ENCODE measurements around the gene MAZ. TPM values are rescaled to one million over a fixed set of nuclear protein-coding genes. Genes with fewer than 3 reads are reported as not detected.
A peak's percentile ranks its signal among the peaks of the same experiment; 100 is the strongest.

Gene MAZ
- total and polyA plus RNA-seq, 2 of the 13 experiments (the other 11 are each of a cell fraction or from before 2014, with no cell fraction given) = 203 to 277 TPM

GRCh38 chr16:29772330-29772729, 34.0 kb upstream of the MAZ start (continued):
- 0 out of 2 replicates have a peak, but pooled peaks have one; percentile 5 for TF ChIP-seq ZFP91 (CRISPR knock-in tag; IDR thresholded peaks at IDR 0.05; ENCODE audit: borderline replicate concordance)
- TF ChIP-seq HNF4A (CRISPR knock-in tag; IDR thresholded peaks at IDR 0.05) = 0 out of 2 replicates have a peak, but pooled peaks have one; percentile 8
- peak; percentile 24; the same call in 1 of the 2 replicates for TF ChIP-seq ZNF770 (CRISPR knock-in tag; IDR thresholded peaks at IDR 0.05)
- peak; percentile 87 for TF ChIP-seq ZMYM3 (CRISPR knock-in tag; IDR thresholded peaks at IDR 0.05)
- peak in 1 of 2 experiments; percentile 51; a peak in 1 of 4 replicates for TF ChIP-seq ATF4 (CRISPR knock-in tag; IDR thresholded peaks at IDR 0.05)
- TF ChIP-seq CEBPG (CRISPR knock-in tag; IDR thresholded peaks at IDR 0.05) = peak; percentile 79
- 0 out of 2 replicates have a peak, but pooled peaks have one; percentile 19 for TF ChIP-seq SALL1 (CRISPR knock-in tag; IDR thresholded peaks at IDR 0.05)

- ChIA-PET CTCF (ENCODE audit: low intra/inter-chr PET ratio, low total read pairs) (no interaction called here), POLR2A (interaction anchor here (1.6 kb wide), 1 partner anchor 15 kb away, joined by 5 read pairs; the partner anchor contains the start of gene KIF22)
- Histone ChIP-seq H3K9me3 (ENCODE audit: low read length) (no peaks in the 10 kb centered on the region), H3K36me3 (replicated peaks in 1 of 2; ENCODE audit: control insufficient read depth in 1 of 2, insufficient read depth in 2 of 2, low read length in 2 of 2) (no peaks in the 10 kb centered on the region), H3K79me2 (ENCODE audit: insufficient read depth, low read length) (no peaks in the 10 kb centered on the region), H3K27ac (ENCODE audit: extremely low read length, insufficient read depth, low read length) (no peak overlapping the region), H3K27me3 (ENCODE audit: control insufficient read depth in 1 of 2, insufficient read depth in 2 of 2, low read length in 2 of 2) (peaks cover 0 to 13% of the 10 kb centered on the region in 2 experiments; a peak in 4 of 5 replicates), H3K4me1 (ENCODE audit: insufficient read depth, low read length) (peaks cover 68% of the 10 kb centered on the region), H3K4me3 (replicated peaks in 1 of 3; ENCODE audit: insufficient read depth in 1 of 3, low read depth in 2 of 3, low read length in 3 of 3) (no peak overlapping the region), H2AFZ (ENCODE audit: low read length) (no peak overlapping the region), H4K20me1 (ENCODE audit: insufficient read depth, low read length) (no peaks in the 10 kb centered on the region), H3K9ac (ENCODE audit: insufficient read depth, low read depth, low read length) (no peak overlapping the region), H3K4me2 (ENCODE audit: low read depth, low read length) (no peak overlapping the region)
- BruUV-seq (replicated peaks) = no TSS peak
- FAIRE-seq = no peak
- DNase-seq (ENCODE audit: low spot score) = no peak
- intact Hi-C loops (cut with micrococcal nuclease; ENCODE audit: unreplicated experiment) (no loop called here), in situ Hi-C loops (cut with HindIII; ENCODE audit: extremely low pct_ligation_motif_present, low pct_unique_long_range_greater_than_20kb) (no loop called here)
- WGBS (ENCODE audit: low lambda C conversion rate) = 48% methylated on average over 5 of the region's 5 CpGs
- ATAC-seq = no peak
- no peak for TF ChIP-seq ZBTB34 (CRISPR knock-in tag; IDR thresholded peaks at IDR 0.05)
- TF ChIP-seq ZSCAN25 (CRISPR knock-in tag; IDR thresholded peaks at IDR 0.05) = no peak
- TF ChIP-seq ZNF709 (CRISPR knock-in tag; IDR thresholded peaks at IDR 0.05) = no peak
- TF ChIP-seq NR3C1 (CRISPR knock-in tag; IDR thresholded peaks at IDR 0.05) = no peak
- TF ChIP-seq ZNF597 (CRISPR knock-in tag; IDR thresholded peaks at IDR 0.05) = no peak
- no peak for TF ChIP-seq MAFF (IDR thresholded peaks at IDR 0.05; ENCODE audit: low read depth, low read length)
- TF ChIP-seq HDAC2 (CRISPR knock-in tag; IDR thresholded peaks at IDR 0.05) = no peak
- TF ChIP-seq ZNF878 (CRISPR knock-in tag; IDR thresholded peaks at IDR 0.05) = no peak
- no peak for TF ChIP-seq SSRP1 (CRISPR knock-in tag; IDR thresholded peaks at IDR 0.05)
- TF ChIP-seq ZNF333 (CRISPR knock-in tag; IDR thresholded peaks at IDR 0.05; ENCODE audit: borderline replicate concordance) = no peak
Observed at GRCh38 chr16:29774730-29775129, 31.6 kb upstream of the MAZ start.

Data from HepG2 (cell line).